Hematopoietic multipotent progenitor cell treated with erythropoietin and hydrocortisone succinate and interleukin-3 and kit ligand, for 4 days (in vitro differentiated cells): ENCODE measurements around the gene RITA1.
A peak's percentile ranks its signal among the peaks of the same experiment; 100 is the strongest.

Experiments used
- DNase-seq: peaks from one replicate; pipeline ENCODE4 v3.0.0-alpha.2; 2015

RITA1 gene

GRCh38 chr12:113180333-113180732 lies 5.2 kb upstream of the RITA1 start:
- no peak for DNase-seq

GRCh38 chr12:113181975-113182374 lies 3.5 kb upstream of the RITA1 start:
- no peak for DNase-seq

GRCh38 chr12:113183030-113183589 lies 2.4 kb upstream of the RITA1 start:
- no peak for DNase-seq

GRCh38 chr12:113184098-113184899 lies 1.2 kb upstream of the RITA1 start:
- no peak for DNase-seq

- DNase-seq: peak; percentile 97
Observed at GRCh38 chr12:113184900-113185179, 681 bp upstream of the RITA1 start.

- DNase-seq: peak; percentile 67
Observed at GRCh38 chr12:113186033-113186365, 478 bp downstream of the RITA1 start.

- no peak for DNase-seq
Observed at GRCh38 chr12:113186666-113187325, 1.3 kb downstream of the RITA1 start.

GRCh38 chr12:113189361-113189760 lies 3.8 kb downstream of the RITA1 start:
- DNase-seq: no peak

- peak; percentile 88 for DNase-seq
Observed at GRCh38 chr12:113190761-113191160, 5.2 kb downstream of the RITA1 start.

GRCh38 chr12:113191227-113191626 lies 5.7 kb downstream of the RITA1 start:
- peak; percentile 82 for DNase-seq

GRCh38 chr12:113194971-113195391 lies 9.5 kb downstream of the RITA1 start:
- DNase-seq: no peak

GRCh38 chr12:113195598-113195997 lies 10.1 kb downstream of the RITA1 start:
- DNase-seq: no peak

GRCh38 chr12:113196582-113196981 lies 11.1 kb downstream of the RITA1 start:
- no peak for DNase-seq

- peak; percentile 93 for DNase-seq
Observed at GRCh38 chr12:113196990-113197389, 11.5 kb downstream of the RITA1 start.

- no peak for DNase-seq
Observed at GRCh38 chr12:113197518-113198077, 12.1 kb downstream of the RITA1 start.

- DNase-seq: no peak
Observed at GRCh38 chr12:113198296-113198695, 12.8 kb downstream of the RITA1 start.

- DNase-seq: no peak
Observed at GRCh38 chr12:113200021-113200797, 14.7 kb downstream of the RITA1 start.

GRCh38 chr12:113201187-113202177 lies 16.0 kb downstream of the RITA1 start:
- DNase-seq: no peak

- no peak for DNase-seq
Observed at GRCh38 chr12:113202300-113203075, 17.0 kb downstream of the RITA1 start.

- DNase-seq: peak; percentile 78
Observed at GRCh38 chr12:113203852-113204760, 18.6 kb downstream of the RITA1 start.
